GM19468 (cell line): ENCODE results near the gene SRC.
A peak's percentile ranks its signal among the peaks of the same experiment; 100 is the strongest.
"Not testable (repeated sequence)": the region's sequence is repeated elsewhere in the genome, so short reads cannot be mapped to it uniquely, and the experiment has no call there.

Source experiments
- ATAC-seq: cut with Tn5 transposase; IDR thresholded peaks from one replicate; pipeline ENCODE4 v1.9.1; 2021; ENCODE audit warnings: mild to moderate bottlenecking, moderate library complexity, moderate number of reproducible peaks; ENCODE audit not compliant: unreplicated experiment; ENCODE audit errors: extremely low read depth

SRC gene

GRCh38 chr20:37360391-37361115 lies 14.6 kb downstream of the SRC start:
- no peak for ATAC-seq

DNA sequence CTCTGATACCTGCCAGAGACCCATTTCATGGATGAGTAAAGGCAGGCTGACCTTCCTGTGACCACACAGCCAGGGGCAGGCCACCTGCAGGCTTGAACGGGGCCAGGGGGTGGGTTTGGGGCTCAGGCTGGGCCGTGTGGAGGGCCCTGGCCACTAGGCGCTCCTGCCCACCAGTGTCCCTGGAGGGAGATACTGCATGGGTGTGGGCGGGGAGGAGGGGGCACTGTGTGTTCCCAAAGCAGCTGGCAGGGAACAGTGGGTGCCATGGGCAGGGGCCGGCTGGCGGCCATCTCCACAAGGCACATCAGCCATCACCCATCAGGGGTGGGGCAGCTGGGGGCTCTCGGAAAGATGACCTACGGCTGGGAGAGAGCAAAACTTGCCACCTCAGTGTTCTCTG lies 15.4 kb downstream of the SRC start:
- ATAC-seq, result no peak

DNA sequence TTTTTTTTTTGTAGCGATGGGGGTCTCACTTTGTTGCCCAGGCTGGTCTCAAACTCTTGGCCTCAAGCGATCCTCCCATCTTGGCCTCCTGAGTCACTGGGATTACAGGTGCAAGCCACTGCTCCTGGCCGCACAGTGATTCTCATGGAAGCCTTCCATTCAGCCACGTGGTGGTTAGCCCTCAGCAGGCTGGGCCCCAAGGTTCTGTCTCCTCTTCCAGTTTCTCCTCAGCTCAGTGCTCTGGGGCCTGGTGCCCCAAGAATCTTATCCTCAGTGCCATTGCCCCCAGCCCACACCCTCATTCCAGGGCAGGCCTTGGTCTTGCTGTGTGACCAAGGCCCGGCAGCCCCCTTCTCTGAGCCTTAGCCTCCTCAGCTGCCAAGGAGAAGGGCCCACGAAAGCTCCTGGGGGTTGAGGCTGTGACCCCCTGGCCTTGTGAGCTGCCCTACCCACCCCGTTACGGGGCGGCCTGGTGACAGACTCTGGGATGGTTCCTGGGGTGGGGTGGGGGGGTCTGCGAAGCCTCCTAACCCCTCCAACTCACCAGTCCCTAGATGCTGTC lies 16.4 kb downstream of the SRC start:
- ATAC-seq, result no peak

DNA sequence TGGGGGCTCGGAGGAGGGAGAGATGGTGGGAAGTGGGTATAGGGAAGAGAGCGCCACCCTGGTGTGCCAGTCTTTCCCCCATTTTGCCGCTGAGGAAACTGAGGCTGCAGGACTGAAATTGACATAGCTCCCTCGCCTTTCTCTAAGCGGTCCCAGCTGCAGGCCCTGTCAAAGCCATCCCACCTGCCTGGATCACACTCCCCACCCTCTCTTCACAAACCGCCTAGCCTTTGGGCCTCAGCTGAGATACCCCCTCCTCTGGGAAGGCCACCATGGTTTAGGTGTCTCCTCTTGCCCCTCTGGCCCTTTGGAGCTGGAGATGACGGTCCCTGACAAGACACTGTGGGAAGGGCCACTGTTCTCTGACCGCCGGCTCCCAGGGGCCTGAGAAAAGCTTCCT lies 16.9 kb downstream of the SRC start:
- no peak for ATAC-seq

DNA sequence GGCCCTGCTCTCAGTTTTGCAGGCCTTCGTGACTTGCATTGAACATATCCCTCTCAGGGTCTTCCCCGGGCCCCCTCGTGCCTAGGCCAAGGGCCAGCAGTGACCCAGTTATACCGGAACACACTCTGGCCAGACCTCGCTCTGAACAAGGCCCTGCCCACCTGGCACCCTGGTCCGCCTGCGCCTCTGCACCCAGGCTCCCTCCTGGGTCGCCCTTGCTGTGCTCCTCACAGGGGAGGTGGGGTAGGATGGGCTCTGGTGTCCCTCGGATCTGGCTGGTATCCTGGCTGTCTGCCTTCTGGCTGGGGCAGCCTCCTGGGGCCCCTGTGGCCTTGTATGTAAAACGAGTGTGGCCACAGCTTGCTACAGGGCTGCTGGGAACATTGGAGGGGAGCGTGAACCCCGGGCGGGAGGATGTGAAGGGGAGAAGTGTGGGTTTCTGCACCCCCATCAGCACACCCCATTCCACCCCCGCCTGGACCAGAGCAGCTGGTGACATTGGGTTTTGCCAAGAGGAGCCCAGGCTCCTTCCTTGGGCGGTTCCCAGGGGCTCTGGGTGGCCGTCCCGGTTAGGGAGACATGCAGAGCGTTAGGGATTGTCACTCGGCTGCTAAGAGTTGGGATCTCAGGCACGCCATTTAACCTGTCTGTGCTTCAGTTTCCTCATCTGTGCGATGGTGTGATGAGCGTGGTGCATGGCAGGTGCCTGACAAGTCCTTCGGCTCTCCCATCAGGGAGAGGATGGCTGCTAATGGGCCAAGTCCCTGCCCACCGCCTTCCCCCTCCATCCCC lies 17.5 kb downstream of the SRC start:
- no peak for ATAC-seq

DNA sequence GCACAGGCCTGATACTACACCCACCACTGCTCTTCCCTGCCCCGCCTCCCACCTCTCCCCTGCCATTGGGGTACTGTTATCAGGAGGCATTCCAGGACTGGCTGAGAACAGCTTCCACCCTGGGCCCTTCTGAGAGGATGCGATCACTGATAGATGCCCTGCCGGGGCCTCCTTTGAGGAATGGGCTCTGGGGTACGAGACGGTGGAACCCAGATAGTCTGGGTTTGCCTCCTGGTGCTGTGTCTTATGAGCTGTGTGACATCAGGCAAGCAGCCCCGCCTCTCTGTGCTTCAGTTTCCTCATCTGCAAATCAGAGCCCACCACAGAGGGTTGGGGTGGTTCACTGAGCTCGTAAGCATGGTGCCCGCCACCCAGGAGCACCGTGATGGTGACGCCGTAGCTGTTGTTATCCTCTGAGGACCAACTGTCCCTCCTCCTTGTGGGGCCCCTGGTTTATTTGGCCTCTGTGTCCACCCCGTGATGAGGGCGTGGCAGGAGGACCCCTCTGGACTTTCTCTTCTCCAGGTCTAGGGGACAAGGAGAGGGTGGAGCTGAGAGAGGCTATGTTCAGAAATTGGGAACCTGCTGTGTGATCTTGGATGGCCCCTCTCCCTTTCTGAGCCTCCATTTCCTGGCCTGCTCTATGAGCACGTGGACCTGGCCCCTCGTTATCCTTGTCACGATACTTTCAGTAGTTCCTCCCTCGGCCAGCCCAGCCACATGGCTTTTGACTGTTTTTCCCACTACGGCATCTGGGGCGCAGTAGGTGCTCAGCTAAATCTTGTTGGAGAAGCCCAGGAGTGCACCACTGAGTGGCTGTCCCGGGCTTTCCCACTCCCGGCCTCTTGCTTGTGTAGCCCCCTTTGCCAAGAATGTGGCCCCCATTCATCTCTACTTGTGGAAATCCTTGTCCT lies 18.3 kb downstream of the SRC start:
- ATAC-seq, result no peak

DNA sequence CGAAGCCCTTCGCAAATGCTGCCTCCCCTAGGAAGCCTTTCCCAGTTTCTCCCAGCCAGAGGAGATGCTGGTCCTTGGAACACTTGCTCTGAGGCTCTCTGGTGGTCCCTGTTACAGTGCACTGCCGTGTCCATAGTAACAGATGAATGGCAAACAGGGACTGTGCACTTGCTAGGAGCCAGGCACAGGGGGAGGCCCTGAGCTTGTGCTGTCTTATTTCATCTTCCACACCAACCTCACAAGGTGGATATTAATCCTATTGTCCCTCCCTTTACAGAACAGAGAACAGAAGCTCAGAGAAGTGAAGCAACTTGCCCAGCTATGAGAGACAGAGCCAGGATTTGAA lies 19.0 kb downstream of the SRC start:
- ATAC-seq, result no peak

- peak; percentile 55 for ATAC-seq
Observed at GRCh38 chr20:37365760-37366638, 20.1 kb downstream of the SRC start.

- ATAC-seq, result no peak
Observed at GRCh38 chr20:37366743-37367142, 20.8 kb downstream of the SRC start.

- no peak for ATAC-seq
Observed at GRCh38 chr20:37369846-37370245, 23.9 kb downstream of the SRC start.

DNA sequence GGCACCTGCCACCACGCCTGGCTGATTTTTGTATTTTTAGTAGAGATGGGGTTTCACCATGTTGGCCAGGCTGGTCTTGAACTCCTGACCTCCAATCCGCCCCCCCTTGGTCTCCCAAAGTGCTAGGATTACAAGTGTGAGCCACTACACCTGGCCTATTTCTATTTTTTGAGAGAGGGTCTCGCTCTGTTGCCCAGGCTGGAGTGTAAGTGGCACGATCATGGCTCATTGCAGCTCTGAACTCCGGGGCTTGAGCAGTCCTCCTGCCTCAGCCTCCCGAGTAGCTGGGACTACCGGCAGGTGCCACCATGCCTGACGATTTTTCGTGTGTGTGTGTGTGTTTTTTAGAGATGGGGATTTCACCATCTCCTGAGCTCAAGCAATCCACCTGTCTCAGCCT lies 25.9 kb downstream of the SRC start:
- ATAC-seq, result not testable (repeated sequence)

DNA sequence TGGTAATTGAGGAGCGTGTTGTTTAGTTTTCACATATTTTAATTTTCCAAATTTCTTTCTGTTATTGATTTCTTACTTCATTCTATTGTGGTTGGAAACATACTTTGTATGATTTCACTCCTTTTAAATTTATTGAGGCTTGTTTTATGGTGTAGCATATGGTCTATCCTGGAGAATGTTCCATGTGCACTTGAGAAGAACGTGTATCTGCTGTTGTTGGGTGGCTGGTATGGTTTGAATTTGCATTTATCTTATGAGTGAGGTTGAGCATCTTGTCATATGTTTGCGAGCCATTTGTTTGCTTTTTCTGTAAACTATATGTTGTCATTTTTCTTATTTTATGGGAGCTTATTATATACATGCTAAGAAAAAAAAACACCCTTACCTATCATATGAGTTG lies 26.5 kb downstream of the SRC start:
- no peak for ATAC-seq

GRCh38 chr20:37373020-37373598 lies 27.2 kb downstream of the SRC start:
- ATAC-seq, result no peak

DNA sequence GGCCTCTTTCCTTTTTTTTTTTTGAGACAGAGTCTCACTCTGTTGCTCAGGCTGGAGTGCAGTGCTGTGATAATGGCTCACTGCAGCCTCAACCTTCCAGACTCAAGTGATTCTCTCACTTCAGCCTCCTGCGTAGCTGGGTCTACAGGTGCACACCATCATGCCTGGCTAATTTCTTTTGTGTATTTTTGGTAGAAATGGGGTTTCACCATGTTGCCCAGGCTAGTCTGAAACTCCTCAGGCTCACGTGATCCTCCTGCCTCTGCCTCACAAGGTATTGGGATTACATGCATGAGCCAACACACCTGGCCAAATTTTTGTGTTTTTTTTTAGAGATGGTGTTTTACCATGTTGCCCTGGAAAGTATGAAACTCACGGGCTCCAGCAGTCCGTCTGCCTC lies 29.3 kb downstream of the SRC start:
- ATAC-seq, result no peak

DNA sequence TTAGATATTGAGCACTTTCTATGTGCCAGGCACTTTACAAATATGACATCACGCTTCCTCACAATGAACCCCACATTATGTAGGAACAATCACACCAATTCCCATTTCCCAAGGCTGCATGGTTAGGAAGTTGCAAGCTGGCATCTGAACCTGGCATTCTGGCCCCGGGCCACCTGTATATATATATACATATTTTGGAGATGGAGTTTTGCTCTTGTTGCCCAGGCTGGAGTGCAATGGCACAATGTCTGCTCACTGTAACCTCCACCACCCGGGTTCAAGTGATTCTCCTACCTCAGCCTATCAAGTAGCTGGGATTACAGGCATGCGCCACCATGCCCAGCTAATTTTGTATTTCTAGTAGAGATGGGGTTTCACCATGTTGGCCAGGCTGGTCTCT lies 30.4 kb downstream of the SRC start:
- no peak for ATAC-seq

GRCh38 chr20:37376791-37377190 lies 30.9 kb downstream of the SRC start:
- no peak for ATAC-seq

- ATAC-seq, result no peak
Observed at GRCh38 chr20:37377346-37378081, 31.6 kb downstream of the SRC start.

DNA sequence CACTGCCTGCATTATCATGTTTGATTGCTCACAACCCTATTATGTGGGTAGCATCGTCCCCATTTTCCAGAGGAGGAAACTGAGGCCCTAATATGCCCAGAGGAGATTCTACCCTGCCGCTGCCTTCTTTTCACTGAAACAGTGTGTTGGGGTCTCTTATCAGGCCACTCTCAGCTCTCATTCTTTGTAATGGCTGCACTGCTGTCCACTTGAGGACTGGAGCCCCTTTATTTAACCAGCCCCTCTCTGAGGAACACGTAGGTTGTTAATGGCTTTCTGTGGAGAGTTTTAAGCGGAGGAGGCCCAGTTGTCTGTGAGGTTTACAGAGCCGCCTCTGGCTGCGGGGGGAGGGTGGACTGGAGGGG lies 32.5 kb downstream of the SRC start:
- ATAC-seq, result no peak
